ENCODE measurements around the gene RBMS3. TPM values are rescaled to one million over a fixed set of nuclear protein-coding genes. Genes with fewer than 3 reads are reported as not detected.
A peak's percentile ranks its signal among the peaks of the same experiment; 100 is the strongest.

RBMS3 gene
- total and polyA plus RNA-seq, 2 experiments from 2014 or later, result 3.2 to 7.4 TPM

GRCh38 chr3:29771602-29772001 lies 490.7 kb downstream of the RBMS3 start:
- Histone ChIP-seq H2AFZ (no peak overlapping the region), H3K9me2 (ENCODE audit: insufficient read depth) (0 out of 2 replicates have a peak, but pooled peaks cover 6% of the 10 kb centered on the region), H3F3A (replicated peaks; ENCODE audit: low read depth) (no peaks in the 10 kb centered on the region), H3K27ac (ENCODE audit: low read depth) (no peak overlapping the region), H3K4me2 (no peak overlapping the region), H3K4me3 (no peak overlapping the region), H3K27me3 (ENCODE audit: insufficient read depth) (no peaks in the 10 kb centered on the region), H4K20me1 (replicated peaks; ENCODE audit: insufficient read depth) (no peaks in the 10 kb centered on the region), H3K79me2 (replicated peaks; ENCODE audit: insufficient read depth) (no peaks in the 10 kb centered on the region), H3K4me1 (ENCODE audit: insufficient read depth) (peaks cover 5% of the 10 kb centered on the region; the same call in 1 of the 2 replicates), H3K36me3 (ENCODE audit: insufficient read depth) (no peaks in the 10 kb centered on the region)
- Mint-ChIP-seq H3K36me3 (ENCODE audit: low read depth) (no peaks in the 10 kb centered on the region), H3K4me3 (no peak overlapping the region; the same call in 2 of the 3 replicates), H3K9me3 (no peaks in the 10 kb centered on the region), H3K27me3 (ENCODE audit: insufficient read depth, low read depth, poor library complexity) (no peaks in the 10 kb centered on the region), H3K27ac (0 out of 2 replicates have a peak overlapping the region, but pooled peaks have one; percentile 2), H3K4me1 (peaks cover 27% of the 10 kb centered on the region)
- TF ChIP-seq NANOG (IDR thresholded peaks at IDR 0.05; ENCODE audit: borderline replicate concordance) (no peak), CTCF (conservative IDR thresholded peaks at IDR 0.05; ENCODE audit: low read depth in 2 of 2) (no peak), REST (IDR thresholded peaks at IDR 0.05; ENCODE audit: unreplicated experiment) (no peak), ETS1 (IDR thresholded peaks at IDR 0.05) (no peak), ZNF114 (CRISPR knock-in tag; IDR thresholded peaks at IDR 0.05) (no peak), EZH2phosphoT487 (IDR thresholded peaks at IDR 0.05; ENCODE audit: unreplicated experiment) (no peak), JUNB (IDR thresholded peaks at IDR 0.05; ENCODE audit: unreplicated experiment) (no peak), EZH2 (IDR thresholded peaks at IDR 0.05; ENCODE audit: low read depth, unreplicated experiment) (no peak), CREB1 (CRISPR knock-in tag; IDR thresholded peaks at IDR 0.05; ENCODE audit: low read depth) (no peak), STAT1 (IDR thresholded peaks at IDR 0.05; ENCODE audit: unreplicated experiment) (no peak), ZNF331 (CRISPR knock-in tag; IDR thresholded peaks at IDR 0.05; ENCODE audit: low read depth) (no peak), ZNF462 (CRISPR knock-in tag; IDR thresholded peaks at IDR 0.05) (no peak), POLR2AphosphoS5 (IDR thresholded peaks at IDR 0.05; ENCODE audit: low read depth) (no peak)
- ATAC-seq, result peak; percentile 25; the same call in 2 of the 3 replicates
- no peak for DNase-seq (ENCODE audit: low spot score)
